ENCODE results near the gene LRFN2.

The LRFN2 gene

DNA sequence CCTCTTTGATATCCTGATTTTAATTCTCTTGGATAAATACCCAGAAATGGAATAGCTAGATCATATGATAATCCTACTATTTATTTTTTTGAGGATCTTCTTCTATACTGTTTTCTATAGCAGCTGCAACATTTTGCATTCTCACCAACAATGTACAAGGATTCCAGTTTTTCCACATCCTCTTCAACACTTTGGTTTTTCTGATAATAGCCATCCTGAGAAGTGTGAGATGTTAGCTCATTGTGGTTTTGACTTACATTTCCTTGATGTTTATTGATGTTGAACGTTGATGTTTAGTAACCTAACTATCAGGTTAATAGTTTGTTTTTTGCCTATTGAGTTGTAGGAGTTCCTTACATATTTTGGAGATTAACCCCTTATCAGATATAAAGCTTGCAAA, 217.3 kb downstream of the LRFN2 start:
- no peak for DNase-seq

DNA sequence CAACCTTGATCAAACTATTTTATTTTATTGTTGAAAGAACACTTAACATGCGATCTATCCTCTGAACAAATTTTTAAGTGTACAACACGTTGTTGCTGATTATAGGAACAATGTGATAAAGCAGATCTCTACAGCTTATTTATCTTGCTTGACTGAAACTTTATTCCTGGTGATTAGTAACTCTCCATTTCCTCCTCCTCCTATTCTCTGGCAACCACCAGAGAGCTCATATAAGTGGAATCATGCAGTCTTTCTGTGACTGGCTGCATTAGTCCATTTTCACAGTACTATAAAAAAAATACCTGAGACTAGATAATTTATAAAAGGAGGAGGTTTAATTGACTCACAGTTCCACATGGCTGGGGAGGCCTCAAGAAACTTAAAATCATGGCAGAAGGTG, 218.1 kb downstream of the LRFN2 start:
- DNase-seq, result no peak

DNA sequence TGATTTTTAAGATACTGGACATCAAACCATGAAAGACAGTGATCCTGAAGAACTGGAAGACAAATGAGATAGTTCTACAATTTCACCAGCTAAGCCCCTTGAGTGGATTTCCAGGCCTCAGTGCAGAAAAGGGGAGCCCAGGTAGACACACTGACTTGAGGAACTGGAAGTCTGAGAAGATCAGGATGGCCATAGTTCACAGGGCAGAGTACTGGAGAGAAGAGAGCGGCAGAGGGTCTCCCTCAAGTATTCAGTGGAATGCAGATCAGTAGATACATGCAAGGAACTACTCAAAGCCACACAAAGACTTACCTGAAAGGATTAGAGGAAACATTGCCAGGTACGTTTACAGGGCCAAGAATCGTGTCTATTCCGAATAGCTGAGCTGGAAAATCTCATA, 224.3 kb downstream of the LRFN2 start:
- DNase-seq, result no peak

DNA sequence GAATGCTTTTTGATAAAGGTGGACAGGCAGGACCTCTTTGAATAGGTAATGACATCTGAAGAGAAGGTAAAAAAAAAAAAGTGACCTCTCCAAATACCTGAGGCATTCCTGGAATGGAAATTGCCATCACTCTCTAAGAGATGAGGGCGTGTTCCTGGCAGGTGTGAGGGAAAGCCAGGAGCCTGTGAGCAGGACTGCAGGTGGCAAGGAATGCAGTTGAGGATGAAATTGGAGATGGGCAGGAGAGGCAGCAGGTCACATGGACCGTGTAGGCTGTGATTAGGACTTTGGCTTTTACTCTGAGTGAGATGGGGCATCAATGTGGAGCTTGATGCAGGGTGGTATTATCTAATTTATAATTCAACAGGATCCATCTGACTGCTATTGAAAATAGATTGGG, 227.4 kb downstream of the LRFN2 start:
- DNase-seq, result no peak

DNA sequence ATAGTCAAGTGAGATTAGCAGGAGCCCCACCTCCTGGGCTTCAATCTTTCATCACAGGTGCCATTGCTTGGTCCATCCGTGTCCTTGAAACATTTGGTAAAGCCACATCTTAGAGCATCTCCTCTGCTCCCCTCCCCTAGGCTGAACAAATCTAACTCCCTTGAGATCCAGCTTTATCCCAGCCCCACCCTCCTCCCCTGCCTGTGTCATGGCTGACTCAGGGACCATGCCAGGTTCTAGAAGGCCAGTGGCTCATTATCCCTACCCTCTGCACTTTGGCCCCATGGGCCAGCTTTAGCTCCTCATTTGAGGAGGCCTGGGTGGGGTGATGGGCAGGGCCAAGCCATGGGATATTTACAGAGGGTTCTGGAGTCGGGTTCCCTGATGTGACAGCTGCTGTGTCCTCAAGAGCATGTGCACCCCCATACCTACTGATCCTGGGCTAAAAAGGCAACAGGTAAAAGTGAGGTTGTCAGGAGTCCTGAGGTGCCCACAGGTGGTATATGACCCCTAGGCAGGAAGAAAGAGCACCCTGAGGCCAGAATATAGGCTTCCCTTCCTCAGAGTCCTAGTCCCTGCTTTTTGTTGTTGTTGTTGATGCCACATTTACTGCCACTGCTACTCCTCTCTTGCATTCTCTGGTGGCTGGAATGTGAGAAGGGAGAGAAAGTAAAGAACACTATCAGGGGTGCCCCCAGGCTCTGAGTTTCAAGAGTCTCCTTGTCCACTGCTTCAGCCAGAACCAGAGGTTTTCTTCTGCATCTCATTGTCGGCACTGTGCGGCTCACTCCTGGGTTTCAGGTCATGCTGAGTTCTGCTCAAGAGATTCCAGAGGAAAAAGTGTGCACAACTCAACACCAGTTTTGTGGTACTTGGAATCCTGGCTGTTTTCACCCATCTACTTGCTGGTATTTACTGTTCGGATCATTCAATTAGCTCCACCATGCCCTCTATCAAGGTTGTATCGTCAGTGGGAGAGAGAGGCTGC, 228.4 kb downstream of the LRFN2 start:
- no peak for DNase-seq

DNA sequence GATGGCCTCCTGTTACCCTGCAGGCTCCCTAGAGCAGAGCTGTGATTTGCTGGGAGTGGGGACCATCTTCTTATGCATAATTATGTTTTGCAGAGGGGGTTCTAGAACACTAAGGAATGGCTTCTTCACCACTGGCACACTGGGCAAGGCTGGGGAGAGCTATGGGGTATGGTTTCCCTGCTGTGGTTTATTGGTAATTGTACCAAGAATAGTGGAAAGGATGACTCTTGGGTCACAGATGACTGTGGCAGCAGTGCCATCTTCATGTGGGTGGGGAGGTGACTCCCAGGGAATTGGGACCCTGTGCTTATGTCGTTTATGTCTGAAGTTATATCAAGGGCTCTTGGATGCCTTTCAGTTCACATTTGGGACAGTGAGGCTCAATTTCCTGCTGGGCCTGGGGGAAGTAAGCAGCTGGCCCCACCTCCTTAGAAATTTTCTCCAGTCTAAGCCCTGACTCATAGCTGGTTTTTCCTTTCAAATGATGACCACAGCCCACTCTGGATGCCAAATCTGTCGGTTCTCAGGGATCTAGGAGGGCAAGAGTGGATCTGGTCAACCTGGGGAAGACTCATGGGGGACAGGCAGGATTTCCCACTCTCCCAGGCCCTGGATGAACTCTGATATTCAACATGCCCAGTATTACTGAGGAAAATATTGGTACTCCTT, 230.8 kb downstream of the LRFN2 start:
- DNase-seq, result no peak

DNA sequence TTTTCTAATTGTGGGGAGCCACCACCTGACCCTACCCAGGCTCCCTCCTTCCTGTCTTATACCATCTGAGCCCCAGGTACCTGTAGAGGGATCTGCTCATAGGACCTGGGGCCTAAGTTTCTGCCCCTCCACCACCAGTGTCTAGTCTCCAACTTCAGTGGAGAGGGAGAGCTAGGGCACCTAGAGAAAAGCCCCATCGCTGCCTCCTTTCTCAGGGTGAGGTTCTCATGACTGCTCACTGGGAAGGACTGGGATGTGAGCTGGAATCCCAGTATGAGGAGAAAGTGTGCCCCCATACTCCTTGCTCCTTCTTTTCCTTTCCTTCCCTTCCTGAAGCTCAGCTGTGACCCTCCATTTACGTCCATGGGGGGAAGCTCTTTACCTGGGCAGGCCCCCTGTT, 231.6 kb downstream of the LRFN2 start:
- DNase-seq, result no peak

DNA sequence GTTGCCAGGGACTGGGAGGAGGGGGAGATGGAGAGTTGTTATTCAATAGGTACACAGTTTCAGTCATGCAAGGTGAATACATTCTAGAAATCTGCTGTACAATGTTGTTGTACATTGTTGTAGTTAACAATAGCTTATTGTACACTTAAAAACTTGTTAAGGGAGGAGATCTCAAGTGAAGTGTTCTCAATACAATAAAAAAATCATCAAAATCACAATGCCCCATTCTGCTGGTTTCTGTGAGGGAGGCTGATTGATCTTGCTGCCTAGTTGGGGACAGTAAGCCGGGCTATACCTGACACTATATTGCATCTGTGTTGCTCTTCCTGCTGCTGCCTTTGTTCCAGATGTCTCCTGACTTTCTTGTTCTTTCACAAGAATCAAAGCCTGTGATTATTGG, 232.1 kb downstream of the LRFN2 start:
- no peak for DNase-seq

DNA sequence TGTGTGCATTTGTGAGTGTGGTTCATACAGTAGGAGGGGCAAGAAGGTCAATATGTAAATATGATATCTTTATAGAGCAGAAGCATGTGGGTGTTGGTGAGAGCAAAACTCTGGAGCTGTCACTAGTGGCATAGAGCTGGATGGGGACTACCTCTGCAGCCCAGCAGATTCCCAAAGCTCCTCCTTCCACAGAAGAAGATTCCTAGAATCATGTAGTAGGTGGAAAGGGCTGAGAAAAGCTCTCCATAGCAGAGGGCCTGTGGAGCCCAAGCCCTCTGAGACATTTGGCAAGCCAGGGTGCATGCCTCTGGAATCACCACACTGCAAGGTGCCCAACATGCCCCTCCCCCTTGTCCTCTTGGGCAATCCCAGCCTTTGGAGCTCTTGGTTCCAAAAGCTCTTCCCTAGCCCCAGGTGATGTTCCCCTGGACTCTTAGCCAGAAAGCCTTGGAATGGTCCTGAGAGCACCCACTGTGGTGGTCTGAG, 233.2 kb downstream of the LRFN2 start:
- DNase-seq, result no peak

DNA sequence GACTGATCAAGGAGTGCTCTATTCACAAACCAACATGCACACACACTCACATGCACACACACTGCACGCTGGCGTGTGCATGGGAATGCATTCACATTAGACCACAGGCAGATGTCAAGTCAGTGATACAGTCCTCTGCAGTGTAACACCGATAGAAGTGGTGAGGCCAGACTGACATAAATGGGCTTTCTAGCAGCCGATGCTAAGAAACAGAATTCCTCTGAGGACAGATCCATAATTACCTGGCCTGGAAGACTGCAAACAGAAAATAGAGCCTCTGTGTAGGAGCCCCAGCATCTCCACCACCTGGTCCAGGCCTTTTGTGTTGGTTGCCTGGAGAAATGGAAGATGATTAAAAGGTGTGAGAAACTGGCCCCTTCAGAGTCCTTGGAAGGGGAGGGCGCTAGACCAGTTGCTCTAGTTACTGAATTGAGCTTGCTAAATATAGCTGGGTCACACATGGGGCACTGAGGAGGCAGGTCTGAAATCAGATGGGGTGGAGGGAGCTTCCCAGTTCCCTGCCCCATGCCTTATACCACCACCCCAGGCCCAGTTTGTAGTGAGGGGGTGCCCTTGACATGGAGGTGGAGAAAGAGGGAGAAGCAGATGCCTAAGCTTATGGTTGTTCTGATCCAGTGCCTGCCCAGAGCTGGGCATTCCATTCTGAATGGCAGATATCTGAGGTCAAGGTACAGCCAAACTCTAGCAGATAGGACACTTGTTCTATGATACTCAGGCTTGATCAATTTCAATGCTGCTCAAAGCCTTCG, 233.8 kb downstream of the LRFN2 start:
- DNase-seq, result no peak

DNA sequence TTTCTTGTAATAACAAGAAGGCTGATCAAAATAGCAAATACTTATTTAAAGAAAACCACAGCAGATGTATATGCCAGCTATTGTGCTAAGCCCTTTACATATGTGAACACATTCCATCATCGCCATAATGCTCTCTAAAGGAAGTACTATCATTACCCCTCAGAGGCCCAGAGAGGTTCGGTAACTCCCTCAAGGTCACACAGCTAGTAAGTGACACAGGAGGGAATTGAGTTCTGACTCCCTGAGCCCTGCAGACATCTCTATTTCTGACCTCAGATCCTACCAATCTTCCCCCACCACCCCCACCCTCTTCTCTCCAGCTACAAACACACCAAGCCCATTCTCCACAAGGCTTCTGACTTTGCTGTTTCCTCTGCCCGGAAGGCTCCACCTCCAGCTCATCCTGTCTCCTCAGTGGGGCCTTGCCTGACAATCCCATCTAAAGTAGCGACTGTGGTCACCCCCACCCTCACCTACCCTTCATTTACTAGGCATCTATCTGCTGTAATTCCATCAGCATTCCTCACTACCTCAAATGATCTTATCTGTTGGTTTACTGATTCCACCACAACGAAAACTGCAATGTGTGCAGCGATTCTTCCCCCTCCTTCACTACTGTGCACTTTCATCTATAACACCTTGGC, 234.5 kb downstream of the LRFN2 start:
- DNase-seq, result no peak

DNA sequence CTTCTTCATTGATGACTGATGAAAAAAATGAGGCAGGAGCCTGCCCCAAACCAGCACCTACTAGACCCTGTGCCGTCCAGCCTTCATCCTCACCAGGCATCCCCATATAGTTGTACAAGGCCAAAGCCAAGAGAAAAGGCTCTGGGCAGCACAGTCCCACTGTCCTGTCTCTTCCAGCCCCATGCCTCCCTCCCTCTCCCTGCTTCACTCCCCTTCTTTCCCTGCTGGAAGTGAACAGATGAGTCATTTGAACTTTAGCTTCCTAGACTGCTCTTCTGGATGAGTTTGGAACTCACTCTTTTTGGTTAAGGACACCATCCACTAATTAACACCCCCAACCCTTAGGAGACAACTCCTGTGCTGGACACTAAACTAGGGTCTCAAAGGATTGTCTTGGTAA, 235.2 kb downstream of the LRFN2 start:
- DNase-seq, result no peak

DNA sequence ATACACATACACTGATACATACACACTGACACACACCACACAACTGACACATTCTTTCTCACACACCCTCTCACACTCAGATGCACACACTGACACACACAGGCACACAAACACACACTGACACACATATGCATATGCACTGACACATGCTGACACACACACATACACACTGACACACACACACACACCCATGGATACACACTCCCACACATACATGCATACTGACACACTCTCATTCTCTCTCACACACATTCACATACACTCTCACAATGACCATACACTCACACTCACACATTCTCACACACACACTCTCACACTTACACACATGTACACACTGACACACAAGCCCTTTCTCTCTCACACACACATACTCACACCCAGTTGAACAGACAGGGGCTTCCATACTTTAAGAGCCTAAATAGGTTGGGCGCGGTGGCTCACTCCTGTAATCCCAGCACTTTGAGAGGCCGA, 236.4 kb downstream of the LRFN2 start:
- no peak for DNase-seq

DNA sequence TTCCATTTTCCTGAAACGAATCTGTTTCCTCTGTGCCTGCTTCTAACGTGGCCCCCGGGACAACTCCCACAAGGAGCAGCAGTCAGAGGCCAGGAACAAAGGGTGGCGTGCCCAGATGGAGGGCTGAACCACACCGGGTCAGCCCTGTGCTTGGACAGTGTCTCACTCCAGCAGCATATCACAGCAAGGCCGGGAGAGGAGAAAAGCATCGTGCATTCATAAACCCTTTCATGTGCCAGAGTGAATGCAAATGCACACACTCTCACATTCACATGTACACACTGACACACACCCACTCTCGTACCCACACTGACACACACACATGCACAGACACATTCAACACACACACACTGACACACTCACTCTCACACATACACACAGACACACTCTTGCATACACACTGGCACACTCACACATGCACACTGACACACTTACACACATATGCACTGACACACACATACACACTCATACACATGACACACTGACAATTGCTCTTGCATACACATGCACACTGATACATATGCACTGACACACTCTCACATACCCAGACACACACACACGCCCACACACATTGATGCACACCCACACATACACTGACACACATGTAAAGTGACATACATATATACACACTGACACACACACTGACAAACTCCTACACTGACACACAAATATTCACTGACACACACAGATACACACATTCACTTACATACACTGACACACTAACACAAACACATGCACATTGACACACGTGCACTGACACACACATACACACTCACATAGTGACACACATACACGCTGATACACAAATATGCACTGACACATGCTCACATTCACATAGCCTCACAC, 237.0 kb downstream of the LRFN2 start:
- DNase-seq, result no peak

DNA sequence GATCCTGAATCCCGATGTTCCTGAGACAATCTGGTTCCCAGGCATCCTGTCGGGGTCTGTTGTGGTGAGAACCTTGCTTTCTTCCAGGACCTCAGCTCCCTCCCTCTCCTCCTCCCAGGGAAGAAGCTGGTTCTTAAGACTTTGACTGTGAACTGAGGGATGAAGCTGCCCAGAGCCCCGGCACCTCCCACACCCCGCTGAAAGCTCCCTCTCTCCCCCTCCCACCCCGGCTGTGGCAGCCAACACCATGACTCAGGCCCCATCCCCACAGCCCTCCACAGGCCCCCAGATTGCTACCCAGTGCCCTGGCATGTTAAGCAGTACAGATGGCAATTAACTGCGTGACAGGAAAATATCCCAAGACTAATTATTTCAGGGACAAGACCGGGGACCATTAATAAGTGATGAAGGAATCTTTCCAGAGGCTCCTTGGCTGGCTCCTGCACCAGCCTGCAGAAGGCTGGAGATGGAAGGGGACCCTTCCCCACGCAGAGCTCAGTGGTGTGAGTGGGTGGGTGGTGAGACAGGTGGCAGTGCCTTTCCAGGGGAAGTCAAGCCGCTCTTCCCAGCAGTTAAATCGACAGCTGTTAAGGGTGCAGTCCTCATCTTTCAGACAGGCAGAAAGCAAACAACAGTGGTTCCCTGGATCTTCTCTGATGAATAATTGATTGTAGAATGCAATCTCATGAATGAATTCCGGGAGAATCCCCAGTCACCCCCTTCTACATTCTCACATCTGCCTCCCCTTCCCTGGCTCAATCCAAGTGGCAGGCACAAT, 237.9 kb downstream of the LRFN2 start:
- no peak for DNase-seq

DNA sequence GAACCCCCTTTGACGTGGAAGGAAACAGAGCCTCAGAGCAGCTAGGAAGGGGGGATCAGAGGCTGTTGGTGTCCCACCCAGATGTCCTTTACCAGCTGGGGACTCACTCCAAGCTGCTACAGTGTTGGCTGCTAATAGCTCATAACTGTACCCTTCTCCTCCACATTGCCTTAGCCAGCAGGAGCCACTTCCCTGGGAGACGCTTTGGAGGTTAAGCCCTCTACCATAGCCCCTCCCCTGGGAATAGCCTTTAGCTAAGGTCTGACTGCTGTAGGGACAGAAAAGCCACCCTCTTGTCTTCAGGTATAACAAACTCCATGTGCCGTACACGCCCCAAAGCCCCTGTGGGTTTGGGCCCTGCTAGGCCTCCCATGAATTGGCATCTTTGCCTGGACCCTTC, 238.6 kb downstream of the LRFN2 start:
- no peak for DNase-seq

DNA sequence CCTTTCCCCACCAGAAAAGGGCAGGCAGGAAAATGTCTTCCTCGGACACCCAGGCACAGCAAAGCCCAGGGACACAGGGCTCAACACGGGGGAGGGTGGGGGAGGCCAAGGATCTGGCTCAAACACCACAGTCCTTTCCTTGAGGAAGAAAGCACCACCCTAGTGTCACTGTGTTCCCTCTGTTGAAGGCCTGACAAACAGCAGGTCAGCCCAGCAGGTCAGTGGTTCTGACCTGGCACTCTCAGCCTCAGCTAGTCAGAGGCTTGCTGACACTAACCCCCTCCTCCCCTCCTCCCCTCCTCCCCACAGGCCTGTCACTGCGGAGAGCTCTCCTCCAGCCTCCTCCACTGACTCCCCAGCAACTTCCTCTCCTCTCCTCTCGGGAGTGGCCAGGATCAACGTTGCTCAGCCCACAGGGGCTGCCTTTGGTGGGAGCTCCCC, 239.6 kb downstream of the LRFN2 start:
- DNase-seq, result no peak

DNA sequence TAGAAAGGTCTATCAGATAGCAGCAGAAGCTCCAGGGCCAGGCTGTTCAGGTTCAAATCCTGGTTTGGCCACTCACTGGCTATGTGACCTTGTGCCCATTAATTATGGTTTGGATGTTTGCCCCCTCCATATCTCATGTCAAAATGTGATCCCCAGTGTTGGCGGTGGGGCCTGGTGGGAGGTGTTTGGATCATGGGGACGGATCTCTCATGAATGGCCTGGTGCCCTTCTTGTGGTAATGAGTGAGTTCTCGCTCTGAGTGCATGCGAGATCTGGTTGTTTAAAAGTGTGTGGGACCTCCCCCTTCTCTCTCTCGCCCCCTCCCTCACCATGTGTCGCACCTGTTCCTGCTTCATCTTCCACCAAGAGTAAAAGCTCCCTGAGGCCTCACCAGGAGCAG, 240.9 kb downstream of the LRFN2 start:
- DNase-seq, result no peak

DNA sequence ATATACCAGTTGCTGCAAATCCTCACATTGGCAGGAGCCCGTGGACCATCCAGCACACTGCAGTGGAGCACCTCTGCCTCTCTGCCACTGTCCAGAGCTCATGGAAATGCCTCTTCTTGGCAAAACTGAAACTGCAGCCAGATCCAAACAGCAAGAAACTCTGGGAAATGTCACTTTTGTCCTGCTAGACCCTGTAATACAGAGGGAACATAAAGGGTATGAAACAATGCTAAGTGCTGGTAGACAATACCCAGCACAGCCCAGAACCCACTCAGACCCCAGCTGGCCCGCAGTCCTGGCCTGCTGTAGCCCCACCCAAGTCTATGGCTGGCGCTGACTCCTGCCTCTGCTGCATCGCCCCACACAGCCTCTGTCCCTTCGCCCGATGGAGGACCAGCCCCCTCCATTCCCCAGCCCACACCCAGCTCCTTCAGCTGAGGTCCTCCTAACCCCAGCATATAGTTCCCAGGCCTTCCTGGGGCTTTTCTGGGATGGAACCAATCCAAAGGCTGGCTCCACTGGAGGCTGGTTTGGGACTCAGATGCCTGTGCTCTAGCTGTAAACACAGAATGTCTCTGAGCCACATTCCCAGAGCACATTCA, 242.5 kb downstream of the LRFN2 start:
- no peak for DNase-seq

DNA sequence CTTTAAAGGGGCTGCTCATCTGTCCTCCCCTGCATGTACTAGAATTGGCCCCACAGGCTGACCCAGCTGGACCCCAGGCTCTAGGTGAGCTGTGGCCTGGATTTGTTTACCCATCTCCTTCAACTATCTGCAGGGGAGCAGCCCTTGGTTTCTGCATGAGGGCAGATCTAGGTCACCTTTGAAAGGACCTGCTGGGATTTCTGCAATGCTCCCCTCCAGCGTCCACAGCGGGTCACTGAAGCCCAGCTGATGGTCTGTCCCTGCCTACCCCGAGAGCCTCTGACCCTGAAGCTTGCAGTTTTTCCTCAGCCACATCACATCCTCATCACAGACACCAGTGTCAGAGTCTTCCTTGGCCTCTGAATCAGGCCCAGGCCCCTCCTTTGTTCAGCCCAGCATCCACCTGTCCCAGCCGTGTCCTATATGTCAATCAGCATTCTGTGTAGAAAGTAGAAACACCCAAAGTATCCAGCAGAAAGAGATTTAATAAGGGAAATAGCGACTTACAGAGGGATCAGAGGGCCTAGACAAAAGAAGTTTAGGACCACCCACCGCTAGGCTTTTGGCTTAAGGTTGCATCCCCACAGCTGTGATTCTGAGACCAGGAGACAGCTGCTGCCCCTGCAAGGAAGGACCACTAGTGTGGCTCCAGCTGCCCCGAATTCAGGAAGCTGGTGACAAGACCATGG, 243.1 kb downstream of the LRFN2 start:
- no peak for DNase-seq

Data from activated T-cell treated with anti-CD3 and anti-CD28 coated beads for 4 hours (primary cell).